Thyroid gland (tissue), 4 donors: ENCODE results near the gene OTOG.

Experiments used
- POLR2A ChIP-seq, 2 donors: fragments of 450-650 bp; IDR thresholded peaks; one replicate each; pipeline ENCODE4 v1.6.1; 2017; ENCODE audit warnings: antibody characterized with exemption in 2 of 2, mild to moderate bottlenecking in 2 of 2, moderate library complexity in 1 of 2
- TF ChIP-seq, protein P1 (sequence below), 6 experiments: fragments of 200-600 bp in 3 of 6; fragments of 450-650 bp in 3 of 6; sonication (generic) in 3 of 6; IDR thresholded peaks; one replicate each; pipeline ENCODE4 v1.5.1; 2016 to 2019; ENCODE audit warnings: antibody characterized with exemption in 6 of 6, mild to moderate bottlenecking in 2 of 6, inconsistent platforms in 1 of 6, moderate library complexity in 1 of 6

DNA sequence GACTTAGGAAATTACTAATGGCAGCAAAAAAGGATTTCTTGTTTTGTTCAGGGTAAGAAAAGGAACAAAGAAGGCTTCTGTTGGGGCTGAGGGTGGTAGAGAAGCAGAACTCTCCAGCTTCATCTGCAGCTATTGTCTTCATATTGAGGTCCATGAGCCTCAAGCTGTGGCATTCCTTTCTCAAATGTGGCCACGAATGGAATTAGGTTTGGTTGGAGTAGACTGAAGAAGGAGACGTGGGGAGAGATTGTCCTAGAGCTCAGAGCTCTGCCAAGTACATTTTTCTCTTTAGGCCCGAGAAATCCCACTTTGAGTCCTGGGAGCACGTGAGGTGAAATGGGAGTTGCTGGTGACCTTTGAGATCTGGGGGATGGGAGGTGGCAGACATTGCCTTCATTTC is 146.5 kb downstream of the OTOG start:
- no peak for TF ChIP-seq POLR2A (IDR thresholded peaks at IDR 0.05)
- TF ChIP-seq, protein P1, sequence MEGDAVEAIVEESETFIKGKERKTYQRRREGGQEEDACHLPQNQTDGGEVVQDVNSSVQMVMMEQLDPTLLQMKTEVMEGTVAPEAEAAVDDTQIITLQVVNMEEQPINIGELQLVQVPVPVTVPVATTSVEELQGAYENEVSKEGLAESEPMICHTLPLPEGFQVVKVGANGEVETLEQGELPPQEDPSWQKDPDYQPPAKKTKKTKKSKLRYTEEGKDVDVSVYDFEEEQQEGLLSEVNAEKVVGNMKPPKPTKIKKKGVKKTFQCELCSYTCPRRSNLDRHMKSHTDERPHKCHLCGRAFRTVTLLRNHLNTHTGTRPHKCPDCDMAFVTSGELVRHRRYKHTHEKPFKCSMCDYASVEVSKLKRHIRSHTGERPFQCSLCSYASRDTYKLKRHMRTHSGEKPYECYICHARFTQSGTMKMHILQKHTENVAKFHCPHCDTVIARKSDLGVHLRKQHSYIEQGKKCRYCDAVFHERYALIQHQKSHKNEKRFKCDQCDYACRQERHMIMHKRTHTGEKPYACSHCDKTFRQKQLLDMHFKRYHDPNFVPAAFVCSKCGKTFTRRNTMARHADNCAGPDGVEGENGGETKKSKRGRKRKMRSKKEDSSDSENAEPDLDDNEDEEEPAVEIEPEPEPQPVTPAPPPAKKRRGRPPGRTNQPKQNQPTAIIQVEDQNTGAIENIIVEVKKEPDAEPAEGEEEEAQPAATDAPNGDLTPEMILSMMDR (IDR thresholded peaks at IDR 0.05) = no peak
